ENCODE measurements around the gene RAB31. TPM values are rescaled to one million over a fixed set of nuclear protein-coding genes. Genes with fewer than 3 reads are reported as not detected.

RAB31 gene
- total and polyA plus RNA-seq, 2 experiments from 2014 or later: 26.0 to 81.8 TPM

DNA sequence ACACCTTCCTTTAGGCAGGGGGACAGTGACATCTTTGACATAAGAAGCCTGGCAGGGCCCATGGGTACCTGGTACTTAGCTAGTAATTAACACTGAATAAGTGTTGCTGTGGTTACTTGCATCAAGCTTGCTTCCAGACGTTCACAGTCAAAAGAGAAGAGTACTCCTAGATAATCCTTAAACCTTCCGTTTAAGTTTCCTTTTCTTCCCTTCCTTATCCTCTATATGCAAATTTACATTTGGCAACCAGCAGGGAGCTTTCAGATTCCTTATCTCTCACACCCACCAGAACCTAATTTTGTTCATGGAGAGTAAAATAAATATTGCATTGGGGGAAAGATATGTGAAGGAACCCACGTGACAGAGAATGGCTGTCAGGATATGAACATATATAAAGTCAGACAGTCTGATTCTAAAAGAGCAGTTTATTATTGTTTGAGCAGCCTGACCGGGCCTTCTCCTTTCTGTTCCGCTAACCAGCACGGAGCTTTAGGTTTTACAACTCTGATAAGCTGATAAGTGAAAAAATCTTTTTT is 7.8 kb upstream of the RAB31 start:
- peak; percentile 61 for DNase-seq (ENCODE audit: low spot score)
- no peaks in the 10 kb centered on the region for H3K27me3 ChIP-seq
- no peak overlapping the region for H3K27ac ChIP-seq
- no peaks in the 10 kb centered on the region for H3K36me3 ChIP-seq (replicated peaks; ENCODE audit: insufficient read depth, low read depth)
- TF ChIP-seq EZH2phosphoT487 (IDR thresholded peaks at IDR 0.05; ENCODE audit: low read depth, severe bottlenecking, unreplicated experiment) (no peak), EZH2 (IDR thresholded peaks at IDR 0.05; ENCODE audit: borderline replicate concordance) (no peak)
- TF ChIP-seq, protein P1, sequence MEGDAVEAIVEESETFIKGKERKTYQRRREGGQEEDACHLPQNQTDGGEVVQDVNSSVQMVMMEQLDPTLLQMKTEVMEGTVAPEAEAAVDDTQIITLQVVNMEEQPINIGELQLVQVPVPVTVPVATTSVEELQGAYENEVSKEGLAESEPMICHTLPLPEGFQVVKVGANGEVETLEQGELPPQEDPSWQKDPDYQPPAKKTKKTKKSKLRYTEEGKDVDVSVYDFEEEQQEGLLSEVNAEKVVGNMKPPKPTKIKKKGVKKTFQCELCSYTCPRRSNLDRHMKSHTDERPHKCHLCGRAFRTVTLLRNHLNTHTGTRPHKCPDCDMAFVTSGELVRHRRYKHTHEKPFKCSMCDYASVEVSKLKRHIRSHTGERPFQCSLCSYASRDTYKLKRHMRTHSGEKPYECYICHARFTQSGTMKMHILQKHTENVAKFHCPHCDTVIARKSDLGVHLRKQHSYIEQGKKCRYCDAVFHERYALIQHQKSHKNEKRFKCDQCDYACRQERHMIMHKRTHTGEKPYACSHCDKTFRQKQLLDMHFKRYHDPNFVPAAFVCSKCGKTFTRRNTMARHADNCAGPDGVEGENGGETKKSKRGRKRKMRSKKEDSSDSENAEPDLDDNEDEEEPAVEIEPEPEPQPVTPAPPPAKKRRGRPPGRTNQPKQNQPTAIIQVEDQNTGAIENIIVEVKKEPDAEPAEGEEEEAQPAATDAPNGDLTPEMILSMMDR (IDR thresholded peaks at IDR 0.05; ENCODE audit: poor library complexity): no peak
- H3K79me2 ChIP-seq: no peaks in the 10 kb centered on the region
- no peaks in the 10 kb centered on the region for H4K20me1 ChIP-seq (ENCODE audit: insufficient read depth, poor library complexity, severe bottlenecking)
- no peaks in the 10 kb centered on the region for H3K9me2 ChIP-seq (replicated peaks; ENCODE audit: insufficient read depth)
- no peak overlapping the region for H2AFZ ChIP-seq
- 18% methylated on average over 6 of the region's 6 CpGs for WGBS (ENCODE audit: low lambda C conversion rate, missing lambda C conversion rate)
- no peaks in the 10 kb centered on the region for H3K9me3 ChIP-seq (ENCODE audit: low read depth)
- H3K4me2 ChIP-seq: peak overlapping the region; percentile 2
- no peak overlapping the region for H3K4me3 ChIP-seq
- H3K4me1 ChIP-seq (ENCODE audit: insufficient read depth): peaks cover 7% of the 10 kb centered on the region

- H2AFZ ChIP-seq: no peak overlapping the region
- H3K27me3 ChIP-seq: no peaks in the 10 kb centered on the region
- no peak overlapping the region for H3K27ac ChIP-seq
- H3K9me3 ChIP-seq (ENCODE audit: low read depth): no peaks in the 10 kb centered on the region
- DNase-seq (ENCODE audit: low spot score): no peak
- no peaks in the 10 kb centered on the region for H3K79me2 ChIP-seq
- peaks cover 18% of the 10 kb centered on the region for H3K4me1 ChIP-seq (ENCODE audit: insufficient read depth)
- TF ChIP-seq, protein P1 (IDR thresholded peaks at IDR 0.05; ENCODE audit: poor library complexity): no peak
- TF ChIP-seq EZH2 (IDR thresholded peaks at IDR 0.05; ENCODE audit: borderline replicate concordance) (no peak), EZH2phosphoT487 (IDR thresholded peaks at IDR 0.05; ENCODE audit: low read depth, severe bottlenecking, unreplicated experiment) (no peak)
- no peak overlapping the region for H3K4me2 ChIP-seq
- 91% methylated on average over 11 of the region's 11 CpGs for WGBS (ENCODE audit: low lambda C conversion rate, missing lambda C conversion rate)
- no peaks in the 10 kb centered on the region for H4K20me1 ChIP-seq (ENCODE audit: insufficient read depth, poor library complexity, severe bottlenecking)
- no peaks in the 10 kb centered on the region for H3K36me3 ChIP-seq (replicated peaks; ENCODE audit: insufficient read depth, low read depth)
- no peaks in the 10 kb centered on the region for H3K9me2 ChIP-seq (replicated peaks; ENCODE audit: insufficient read depth)
- H3K4me3 ChIP-seq: no peak overlapping the region
These were observed 6.3 kb upstream of the RAB31 start for GRCh38 chr18:9701609-9702349.

DNA sequence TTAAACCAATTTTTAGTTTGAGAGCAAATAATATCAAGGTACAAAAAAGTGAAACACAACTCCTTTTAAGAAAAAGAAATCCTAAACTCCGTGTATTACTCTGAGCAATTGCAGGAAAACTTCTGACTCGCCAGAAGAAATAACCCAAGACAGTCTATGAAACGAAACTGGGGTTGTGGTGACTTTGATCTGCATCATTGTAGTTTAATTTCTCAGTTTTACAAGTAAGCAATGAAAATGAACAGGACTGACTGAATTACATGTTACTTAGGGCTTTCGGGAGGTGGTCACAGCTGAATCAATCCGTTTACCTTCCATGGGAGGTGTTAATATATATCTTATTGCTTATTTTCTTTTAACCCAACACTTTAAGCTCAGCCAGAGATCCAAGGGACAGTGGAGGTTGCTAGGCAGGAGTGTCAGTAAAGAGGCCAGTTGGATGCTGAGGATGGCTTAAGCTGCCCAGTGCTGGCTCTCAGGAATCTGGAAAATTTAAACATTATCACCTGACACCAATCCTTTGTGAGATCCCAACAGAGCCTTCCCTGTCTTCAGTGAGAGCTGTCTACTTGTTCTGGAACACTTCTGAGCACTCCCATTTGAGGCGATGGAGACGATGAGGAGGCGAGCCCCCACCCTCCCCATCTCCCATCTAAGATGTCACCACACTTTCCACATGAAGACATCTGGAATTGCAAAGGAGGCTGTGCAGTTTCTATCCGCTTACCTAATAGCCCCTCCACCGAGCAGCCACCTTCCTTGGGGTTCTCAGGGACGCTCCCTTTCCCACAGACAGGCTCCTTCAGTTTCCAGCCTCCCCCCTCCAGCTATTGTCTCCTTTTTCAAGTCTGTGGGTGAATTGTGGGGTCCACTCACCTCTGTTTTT is 3.6 kb upstream of the RAB31 start:
- no peak overlapping the region for H3K4me3 ChIP-seq
- DNase-seq (ENCODE audit: low spot score): no peak
- WGBS (ENCODE audit: low lambda C conversion rate, missing lambda C conversion rate): 64% methylated on average over 11 of the region's 11 CpGs
- peak overlapping the region; percentile 6 for H3K4me2 ChIP-seq
- H3K79me2 ChIP-seq: peaks cover 7% of the 10 kb centered on the region
- TF ChIP-seq EZH2 (IDR thresholded peaks at IDR 0.05; ENCODE audit: borderline replicate concordance) (no peak), EZH2phosphoT487 (IDR thresholded peaks at IDR 0.05; ENCODE audit: low read depth, severe bottlenecking, unreplicated experiment) (no peak)
- TF ChIP-seq, protein P1 (IDR thresholded peaks at IDR 0.05; ENCODE audit: poor library complexity): no peak
- H3K27ac ChIP-seq: peak overlapping the region; percentile 18
- H3K9me2 ChIP-seq (replicated peaks; ENCODE audit: insufficient read depth): no peaks in the 10 kb centered on the region
- H3K36me3 ChIP-seq (replicated peaks; ENCODE audit: insufficient read depth, low read depth): no peaks in the 10 kb centered on the region
- peaks cover 24% of the 10 kb centered on the region for H3K4me1 ChIP-seq (ENCODE audit: insufficient read depth)
- no peaks in the 10 kb centered on the region for H4K20me1 ChIP-seq (ENCODE audit: insufficient read depth, poor library complexity, severe bottlenecking)
- H3K9me3 ChIP-seq (ENCODE audit: low read depth): no peaks in the 10 kb centered on the region
- H2AFZ ChIP-seq: no peak overlapping the region
- peaks cover 4% of the 10 kb centered on the region for H3K27me3 ChIP-seq
